NCI-H1694 treated with DMSO at 0.1 percent for 48 hours (cell line): ENCODE data around the gene LASP1.

Experiments used
- DNase-seq: peaks from one replicate; lab custom pipeline; 2025; lab: John Stamatoyannopoulos, UW

Gene LASP1

GRCh38 chr17:38889745-38890409, 20.0 kb downstream of the LASP1 start:
- no peak for DNase-seq

- DNase-seq = no peak
Measured at GRCh38 chr17:38890410-38890746, 20.5 kb downstream of the LASP1 start.

GRCh38 chr17:38891441-38891840, 21.6 kb downstream of the LASP1 start:
- no peak for DNase-seq

- DNase-seq = no peak
Measured at GRCh38 chr17:38892083-38892482, 22.2 kb downstream of the LASP1 start.

GRCh38 chr17:38892620-38893019, 22.8 kb downstream of the LASP1 start:
- no peak for DNase-seq

GRCh38 chr17:38893113-38893512, 23.3 kb downstream of the LASP1 start:
- no peak for DNase-seq

- DNase-seq = no peak
Measured at GRCh38 chr17:38893607-38894006, 23.7 kb downstream of the LASP1 start.

GRCh38 chr17:38894276-38894675, 24.4 kb downstream of the LASP1 start:
- DNase-seq = no peak

- no peak for DNase-seq
Measured at GRCh38 chr17:38896346-38896954, 26.6 kb downstream of the LASP1 start.

GRCh38 chr17:38897176-38897575, 27.3 kb downstream of the LASP1 start:
- no peak for DNase-seq

GRCh38 chr17:38897671-38898290, 27.9 kb downstream of the LASP1 start:
- no peak for DNase-seq

GRCh38 chr17:38898291-38898679, 28.4 kb downstream of the LASP1 start:
- DNase-seq = no peak

- DNase-seq = no peak
Measured at GRCh38 chr17:38898812-38899348, 29.0 kb downstream of the LASP1 start.

- no peak for DNase-seq
Measured at GRCh38 chr17:38899421-38899820, 29.6 kb downstream of the LASP1 start.

- no peak for DNase-seq
Measured at GRCh38 chr17:38900978-38901656, 31.3 kb downstream of the LASP1 start.

- DNase-seq = no peak
Measured at GRCh38 chr17:38903404-38903803, 33.5 kb downstream of the LASP1 start.

- DNase-seq = no peak
Measured at GRCh38 chr17:38904892-38905291, 35.0 kb downstream of the LASP1 start.

GRCh38 chr17:38905375-38905774, 35.5 kb downstream of the LASP1 start:
- no peak for DNase-seq

GRCh38 chr17:38906460-38907228, 36.8 kb downstream of the LASP1 start:
- no peak for DNase-seq

GRCh38 chr17:38907930-38908675, 38.2 kb downstream of the LASP1 start:
- DNase-seq = no peak

- no peak for DNase-seq
Measured at GRCh38 chr17:38908676-38909181, 38.9 kb downstream of the LASP1 start.
